Left renal cortex interstitium (tissue), 4 donors: ENCODE results near the gene ADK. TPM values are rescaled to one million over a fixed set of nuclear protein-coding genes. Genes with fewer than 3 reads are reported as not detected.
A peak's percentile ranks its signal among the peaks of the same experiment; 100 is the strongest.

ENCODE experiments used
- DNase-seq, 4 donors: peaks; one replicate each; pipeline ENCODE4 v3.0.0-alpha.2; 2013; ENCODE audit warnings: low read depth in 4 of 4, low spot score in 2 of 4, missing footprints in 1 of 4
- polyA plus RNA-seq, 4 donors: library from polyadenylated mRNA; unstranded; fragments of 120-200 nt; gene quantifications; one replicate each; pipeline ENCODE4 v1.2.1, GENCODE V29; 2013; ENCODE audit not compliant: insufficient read length in 4 of 4

ADK gene
- polyA plus RNA-seq, 4 donors, result 27.2 to 33.8 (median 28.5) TPM

- DNase-seq, result no peak
These were observed 601.5 kb downstream of the ADK start for GRCh38 chr10:74752371-74753040.

GRCh38 chr10:74753442-74754211, 602.6 kb downstream of the ADK start:
- peak in 2 of 4 donors; percentile 27 to 31 for DNase-seq

DNA sequence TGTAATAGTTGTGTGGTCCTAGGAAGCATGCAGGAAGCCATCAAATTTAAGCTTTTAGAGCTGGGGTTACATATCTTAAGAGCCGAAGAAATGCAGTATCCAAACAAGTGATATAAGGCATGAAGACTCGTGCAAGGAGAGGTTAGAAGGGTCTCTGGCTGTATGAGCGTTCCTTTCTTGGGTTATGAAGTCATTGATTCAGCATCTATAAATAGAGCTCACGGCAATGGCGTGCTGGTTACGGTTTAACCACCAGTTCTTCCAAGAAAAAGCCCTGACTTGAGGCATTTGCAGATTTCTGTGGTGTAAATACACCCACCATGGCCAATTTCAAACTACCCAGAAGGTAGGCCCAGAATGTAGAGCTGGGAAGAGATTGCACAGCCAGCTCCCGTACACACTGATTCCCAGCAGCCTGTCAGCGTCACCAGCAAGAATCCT, 603.4 kb downstream of the ADK start:
- no peak for DNase-seq

DNA sequence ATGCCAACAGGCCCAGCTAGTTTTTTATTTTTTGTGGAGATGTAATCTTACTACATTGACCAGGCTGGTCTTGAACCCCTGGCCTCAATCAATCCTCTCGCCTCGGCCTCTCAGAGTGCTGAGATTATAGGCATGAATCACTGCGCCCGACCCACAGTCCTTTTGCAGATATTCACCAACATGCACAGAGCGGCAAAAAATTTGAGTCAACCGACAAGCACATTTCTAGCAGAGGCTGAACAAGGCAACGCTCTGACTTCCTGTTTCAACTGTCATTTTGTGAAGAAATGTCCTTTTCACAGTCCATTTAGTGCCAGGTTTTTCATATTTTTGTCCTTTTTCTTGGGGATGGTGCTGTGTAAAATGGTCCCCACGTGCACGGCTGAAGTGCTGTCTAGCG, 604.3 kb downstream of the ADK start:
- no peak for DNase-seq

Other genes with a start within 250 kb of the ADK start
- gene PLAU, start 240.1 kb upstream of the ADK start, polyA plus RNA-seq, result 10 to 100 TPM; 12.6 to 31.0 (median 19.0) TPM
- 100 to 1,000 TPM; 123 to 134 (median 124) TPM for gene VCL, start 153.1 kb upstream of the ADK start, polyA plus RNA-seq
- gene AP3M1, start 393 bp upstream of the ADK start, polyA plus RNA-seq, result 10 to 100 TPM; 54.0 to 61.3 (median 57.5) TPM